ENCODE data around the gene GPATCH3. TPM values are rescaled to one million over a fixed set of nuclear protein-coding genes. Genes with fewer than 3 reads are reported as not detected.

The GPATCH3 gene
- polyA plus RNA-seq, 2 donors = 6.9 to 7.0 TPM

GRCh38 chr1:26915204-26915842 lies 15.1 kb upstream of the GPATCH3 start:
- WGBS, 2 donors = 51 to 66% methylated on average over 5 of the region's 5 CpGs
- H3K27ac ChIP-seq (ENCODE audit: low read depth in 2 of 2, low read length in 1 of 2) = no peak overlapping the region
- no peaks in the 10 kb centered on the region for H3K9me3 ChIP-seq (ENCODE audit: control insufficient read depth in 2 of 2, insufficient read depth in 1 of 2, low read depth in 1 of 2, low read length in 1 of 2)
- no peak overlapping the region for H3K4me3 ChIP-seq (ENCODE audit: low read depth in 1 of 2, low read length in 2 of 2)
- no peaks in the 10 kb centered on the region for H3K36me3 ChIP-seq (ENCODE audit: control insufficient read depth in 2 of 2, insufficient read depth in 2 of 2, low read length in 1 of 2)
- no peaks in the 10 kb centered on the region for H3K27me3 ChIP-seq (ENCODE audit: control insufficient read depth in 1 of 2, insufficient read depth in 2 of 2, low read length in 2 of 2)
- H3K4me1 ChIP-seq (ENCODE audit: control insufficient read depth in 2 of 2, insufficient read depth in 2 of 2, low read length in 1 of 2) = no peaks in the 10 kb centered on the region

- 56 to 80% methylated on average over 13 to 16 of the region's 16 CpGs for WGBS, 2 donors
- no peak within 1 kb of the TSS for H3K4me3 ChIP-seq (ENCODE audit: low read depth in 1 of 2, low read length in 2 of 2)
- H3K27ac ChIP-seq (ENCODE audit: low read depth in 2 of 2, low read length in 1 of 2) = no peak within 1 kb of the TSS
These were observed 13.7 kb upstream of the GPATCH3 start, which contains the start of gene NR0B2 for GRCh38 chr1:26913754-26914619. Gene NR0B2, minus strand, starts transcription at chr1:26913975. Its CDS starts 35 bp downstream, at chr1:26913940.

GRCh38 chr1:26913389-26913753 lies 13.1 kb upstream of the GPATCH3 start:
- Histone ChIP-seq H3K27ac (ENCODE audit: low read depth in 2 of 2, low read length in 1 of 2) (no peak overlapping the region), H3K4me3 (ENCODE audit: low read depth in 1 of 2, low read length in 2 of 2) (no peak overlapping the region), H3K36me3 (ENCODE audit: control insufficient read depth in 2 of 2, insufficient read depth in 2 of 2, low read length in 1 of 2) (no peaks in the 10 kb centered on the region), H3K9me3 (ENCODE audit: control insufficient read depth in 2 of 2, insufficient read depth in 1 of 2, low read depth in 1 of 2, low read length in 1 of 2) (no peaks in the 10 kb centered on the region), H3K27me3 (ENCODE audit: control insufficient read depth in 1 of 2, insufficient read depth in 2 of 2, low read length in 2 of 2) (no peaks in the 10 kb centered on the region), H3K4me1 (ENCODE audit: control insufficient read depth in 2 of 2, insufficient read depth in 2 of 2, low read length in 1 of 2) (no peaks in the 10 kb centered on the region)
- 63 to 82% methylated on average over 5 of the region's 5 CpGs for WGBS, 2 donors

More at GRCh38 chr1:26913754-26914619, 13.7 kb upstream of the GPATCH3 start, which contains the start of gene NR0B2:
- H3K4me1 ChIP-seq (ENCODE audit: control insufficient read depth in 2 of 2, insufficient read depth in 2 of 2, low read length in 1 of 2) = no peaks in the 10 kb centered on the region
- no peaks in the 10 kb centered on the region for H3K36me3 ChIP-seq (ENCODE audit: control insufficient read depth in 2 of 2, insufficient read depth in 2 of 2, low read length in 1 of 2)
- no peaks in the 10 kb centered on the region for H3K27me3 ChIP-seq (ENCODE audit: control insufficient read depth in 1 of 2, insufficient read depth in 2 of 2, low read length in 2 of 2)
- H3K9me3 ChIP-seq (ENCODE audit: control insufficient read depth in 2 of 2, insufficient read depth in 1 of 2, low read depth in 1 of 2, low read length in 1 of 2) = no peaks in the 10 kb centered on the region

GRCh38 chr1:26912147-26912490 lies 11.9 kb upstream of the GPATCH3 start:
- H3K9me3 ChIP-seq (ENCODE audit: control insufficient read depth in 2 of 2, insufficient read depth in 1 of 2, low read depth in 1 of 2, low read length in 1 of 2) = no peaks in the 10 kb centered on the region
- no peak overlapping the region for H3K27ac ChIP-seq (ENCODE audit: low read depth in 2 of 2, low read length in 1 of 2)
- H3K4me1 ChIP-seq (ENCODE audit: control insufficient read depth in 2 of 2, insufficient read depth in 2 of 2, low read length in 1 of 2) = no peaks in the 10 kb centered on the region
- no peak overlapping the region for H3K4me3 ChIP-seq (ENCODE audit: low read depth in 1 of 2, low read length in 2 of 2)
- H3K36me3 ChIP-seq (ENCODE audit: control insufficient read depth in 2 of 2, insufficient read depth in 2 of 2, low read length in 1 of 2) = no peaks in the 10 kb centered on the region
- no peaks in the 10 kb centered on the region for H3K27me3 ChIP-seq (ENCODE audit: control insufficient read depth in 1 of 2, insufficient read depth in 2 of 2, low read length in 2 of 2)
- 43 to 51% methylated on average over 2 of the region's 2 CpGs for WGBS, 2 donors

DNA sequence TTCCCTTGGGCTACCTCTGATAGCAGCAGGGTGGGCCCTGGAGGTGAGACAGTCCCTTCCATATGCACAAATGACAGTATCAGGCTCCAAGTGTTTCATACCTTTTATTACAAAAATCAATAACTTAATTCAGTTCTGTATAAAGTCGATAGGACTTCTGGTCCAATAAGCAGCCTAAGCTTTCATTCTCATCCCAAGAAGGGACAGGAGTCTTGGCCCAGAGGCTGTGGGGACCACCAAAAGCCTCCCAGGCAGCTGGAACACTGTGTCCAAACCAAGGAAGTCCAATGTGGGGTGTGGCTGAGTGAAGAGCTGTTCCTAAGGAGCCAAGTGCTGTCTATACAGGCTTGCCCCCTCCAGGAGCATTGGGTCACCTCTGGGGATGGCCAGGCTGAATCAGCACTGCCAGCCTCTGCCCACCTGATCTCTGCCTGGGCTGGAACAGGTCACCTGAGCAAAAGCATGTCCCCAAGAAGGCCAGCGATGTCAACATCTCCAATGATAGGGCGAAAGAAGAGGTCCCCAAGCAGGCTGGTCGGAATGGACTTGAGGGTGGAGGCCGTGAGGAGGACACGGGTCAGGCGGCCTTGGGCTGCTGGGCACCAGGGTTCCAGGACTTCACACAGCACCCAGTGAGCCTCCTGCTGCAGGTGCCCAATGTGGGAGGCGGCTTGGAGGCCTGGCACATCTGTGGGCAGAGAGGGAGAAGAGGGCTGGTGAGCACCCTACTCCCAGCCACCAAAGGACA lies 11.3 kb upstream of the GPATCH3 start:
- Histone ChIP-seq H3K36me3 (ENCODE audit: control insufficient read depth in 2 of 2, insufficient read depth in 2 of 2, low read length in 1 of 2) (no peaks in the 10 kb centered on the region), H3K9me3 (ENCODE audit: control insufficient read depth in 2 of 2, insufficient read depth in 1 of 2, low read depth in 1 of 2, low read length in 1 of 2) (no peaks in the 10 kb centered on the region), H3K27ac (ENCODE audit: low read depth in 2 of 2, low read length in 1 of 2) (no peak overlapping the region), H3K4me3 (ENCODE audit: low read depth in 1 of 2, low read length in 2 of 2) (no peak overlapping the region), H3K27me3 (ENCODE audit: control insufficient read depth in 1 of 2, insufficient read depth in 2 of 2, low read length in 2 of 2) (no peaks in the 10 kb centered on the region), H3K4me1 (ENCODE audit: control insufficient read depth in 2 of 2, insufficient read depth in 2 of 2, low read length in 1 of 2) (no peaks in the 10 kb centered on the region)
- 82 to 90% methylated on average over 8 of the region's 8 CpGs for WGBS, 2 donors

DNA sequence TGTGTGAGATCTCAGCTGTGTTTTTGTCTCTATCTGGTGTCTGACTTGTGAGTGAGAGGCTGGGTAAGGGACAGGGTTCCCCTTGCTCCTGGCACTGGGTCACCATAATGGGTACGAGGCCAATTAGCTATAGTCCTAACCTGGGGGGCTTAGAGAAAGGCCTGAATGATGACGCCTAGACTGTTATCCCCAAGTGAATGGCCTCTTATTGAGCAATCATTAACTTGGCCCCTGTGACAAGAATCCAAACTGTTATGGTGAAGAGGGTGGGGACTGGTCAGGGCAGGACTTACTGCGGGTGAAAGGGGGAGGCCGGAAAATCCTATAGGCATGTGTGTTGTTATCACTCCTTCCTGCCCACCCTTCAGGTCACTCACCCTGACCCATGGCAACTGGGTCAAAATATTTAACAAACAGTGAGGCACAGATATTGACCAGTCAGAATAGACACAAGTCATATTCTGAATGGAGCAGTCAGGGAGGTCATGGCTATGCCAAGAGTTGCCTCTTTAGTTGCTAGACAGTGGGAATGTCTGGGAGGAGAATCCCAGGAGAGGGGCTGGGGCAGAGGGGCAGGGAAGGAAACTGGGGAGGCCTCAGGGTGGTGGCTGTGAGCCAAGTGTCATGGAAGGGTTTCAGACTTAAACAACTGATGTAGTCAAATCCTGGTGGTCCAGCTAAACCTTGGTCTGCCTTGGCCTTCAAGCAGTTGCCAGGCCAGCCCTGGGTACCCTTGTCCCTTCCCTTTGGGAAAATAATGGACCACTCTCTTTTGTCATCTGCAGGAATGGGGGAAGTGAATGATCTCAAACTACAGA lies 10.3 kb upstream of the GPATCH3 start:
- H3K27me3 ChIP-seq (ENCODE audit: control insufficient read depth in 1 of 2, insufficient read depth in 2 of 2, low read length in 2 of 2) = no peaks in the 10 kb centered on the region
- H3K9me3 ChIP-seq (ENCODE audit: control insufficient read depth in 2 of 2, insufficient read depth in 1 of 2, low read depth in 1 of 2, low read length in 1 of 2) = no peaks in the 10 kb centered on the region
- WGBS, 2 donors = 66 to 80% methylated on average over 4 of the region's 4 CpGs
- no peaks in the 10 kb centered on the region for H3K4me1 ChIP-seq (ENCODE audit: control insufficient read depth in 2 of 2, insufficient read depth in 2 of 2, low read length in 1 of 2)
- H3K4me3 ChIP-seq (ENCODE audit: low read depth in 1 of 2, low read length in 2 of 2) = no peak overlapping the region
- no peak overlapping the region for H3K27ac ChIP-seq (ENCODE audit: low read depth in 2 of 2, low read length in 1 of 2)
- no peaks in the 10 kb centered on the region for H3K36me3 ChIP-seq (ENCODE audit: control insufficient read depth in 2 of 2, insufficient read depth in 2 of 2, low read length in 1 of 2)

DNA sequence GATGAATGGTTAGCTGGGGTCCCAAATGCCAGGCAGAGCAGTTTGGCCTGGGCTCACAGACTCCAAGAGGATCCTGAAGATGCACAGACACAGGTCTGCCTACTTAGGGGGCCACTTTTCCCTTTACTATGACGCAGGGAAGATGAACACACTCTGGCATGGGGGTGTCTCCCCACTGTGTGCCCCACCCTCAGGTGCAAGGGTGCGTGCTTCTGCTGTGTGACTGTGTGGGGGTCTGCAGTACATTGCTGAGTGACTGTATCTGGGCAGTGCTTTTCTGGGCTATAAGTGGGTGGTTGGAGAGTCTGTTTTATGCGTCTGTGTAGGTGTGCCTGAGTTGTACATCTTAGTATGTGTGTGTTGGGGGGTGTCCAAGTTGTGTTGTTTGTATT lies 9.7 kb upstream of the GPATCH3 start:
- 59 to 90% methylated on average over 3 of the region's 3 CpGs for WGBS, 2 donors
- Histone ChIP-seq H3K27ac (ENCODE audit: low read depth in 2 of 2, low read length in 1 of 2) (no peak overlapping the region), H3K27me3 (ENCODE audit: control insufficient read depth in 1 of 2, insufficient read depth in 2 of 2, low read length in 2 of 2) (no peaks in the 10 kb centered on the region), H3K36me3 (ENCODE audit: control insufficient read depth in 2 of 2, insufficient read depth in 2 of 2, low read length in 1 of 2) (no peaks in the 10 kb centered on the region), H3K4me3 (ENCODE audit: low read depth in 1 of 2, low read length in 2 of 2) (no peak overlapping the region), H3K4me1 (ENCODE audit: control insufficient read depth in 2 of 2, insufficient read depth in 2 of 2, low read length in 1 of 2) (no peaks in the 10 kb centered on the region), H3K9me3 (ENCODE audit: control insufficient read depth in 2 of 2, insufficient read depth in 1 of 2, low read depth in 1 of 2, low read length in 1 of 2) (no peaks in the 10 kb centered on the region)

- Histone ChIP-seq H3K27ac (ENCODE audit: low read depth in 2 of 2, low read length in 1 of 2) (no peak overlapping the region), H3K36me3 (ENCODE audit: control insufficient read depth in 2 of 2, insufficient read depth in 2 of 2, low read length in 1 of 2) (no peaks in the 10 kb centered on the region), H3K27me3 (ENCODE audit: control insufficient read depth in 1 of 2, insufficient read depth in 2 of 2, low read length in 2 of 2) (no peaks in the 10 kb centered on the region), H3K4me1 (ENCODE audit: control insufficient read depth in 2 of 2, insufficient read depth in 2 of 2, low read length in 1 of 2) (no peaks in the 10 kb centered on the region), H3K4me3 (ENCODE audit: low read depth in 1 of 2, low read length in 2 of 2) (no peak overlapping the region), H3K9me3 (ENCODE audit: control insufficient read depth in 2 of 2, insufficient read depth in 1 of 2, low read depth in 1 of 2, low read length in 1 of 2) (no peaks in the 10 kb centered on the region)
- 41 to 42% methylated on average over 6 of the region's 6 CpGs for WGBS, 2 donors
These were observed 7.0 kb upstream of the GPATCH3 start for GRCh38 chr1:26907071-26907917.

Measured in esophagus (tissue), 2 donors.